Activated T-helper 1 cell treated with Interleukin-2 at 50 U/mL for 16 hours (primary cell): ENCODE data around the gene PHIP.

Source experiments
- DNase-seq: peaks from one replicate; pipeline ENCODE4 v3.0.0-alpha.2; 2020; ENCODE audit warnings: low read depth

The PHIP gene

GRCh38 chr6:79009819-79010218, 68.2 kb downstream of the PHIP start:
- no peak for DNase-seq

- DNase-seq = no peak
These were observed 72.6 kb downstream of the PHIP start for GRCh38 chr6:79005497-79005896.

- DNase-seq = no peak
These were observed 73.0 kb downstream of the PHIP start for GRCh38 chr6:79005024-79005423.

- DNase-seq = no peak
These were observed 73.8 kb downstream of the PHIP start for GRCh38 chr6:79004239-79004638.

GRCh38 chr6:79001415-79001814, 76.6 kb downstream of the PHIP start:
- no peak for DNase-seq

- no peak for DNase-seq
These were observed 78.3 kb downstream of the PHIP start for GRCh38 chr6:78999737-79000136.

- no peak for DNase-seq
These were observed 82.1 kb downstream of the PHIP start for GRCh38 chr6:78995946-78996345.

GRCh38 chr6:78995346-78995745, 82.7 kb downstream of the PHIP start:
- no peak for DNase-seq

- DNase-seq = no peak
These were observed 84.1 kb downstream of the PHIP start for GRCh38 chr6:78993955-78994354.

- no peak for DNase-seq
These were observed 88.9 kb downstream of the PHIP start for GRCh38 chr6:78989191-78989590.

GRCh38 chr6:78986161-78986560, 91.9 kb downstream of the PHIP start:
- no peak for DNase-seq

GRCh38 chr6:78984225-78984950, 93.7 kb downstream of the PHIP start:
- DNase-seq = no peak

GRCh38 chr6:78967191-78967590, 110.9 kb downstream of the PHIP start:
- no peak for DNase-seq

- no peak for DNase-seq
These were observed 111.5 kb downstream of the PHIP start for GRCh38 chr6:78966542-78966941.

- no peak for DNase-seq
These were observed 115.6 kb downstream of the PHIP start for GRCh38 chr6:78962448-78962847.

GRCh38 chr6:78954740-78955139, 123.3 kb downstream of the PHIP start:
- DNase-seq = no peak

- DNase-seq = no peak
These were observed 124.3 kb downstream of the PHIP start for GRCh38 chr6:78953798-78954197.

GRCh38 chr6:78952362-78952761, 125.7 kb downstream of the PHIP start:
- no peak for DNase-seq

GRCh38 chr6:78948785-78949184, 129.3 kb downstream of the PHIP start:
- no peak for DNase-seq

- no peak for DNase-seq
These were observed 130.1 kb downstream of the PHIP start for GRCh38 chr6:78947962-78948361.

- DNase-seq = no peak
These were observed 130.5 kb downstream of the PHIP start for GRCh38 chr6:78947529-78947928.

- DNase-seq = no peak
These were observed 135.6 kb downstream of the PHIP start for GRCh38 chr6:78942446-78942845.

GRCh38 chr6:78936515-78936914, 141.5 kb downstream of the PHIP start:
- DNase-seq = no peak

GRCh38 chr6:78935553-78935952, 142.5 kb downstream of the PHIP start:
- DNase-seq = no peak
